Choroid plexus epithelial cell (primary cell): ENCODE measurements around the gene NOTCH3.

Experiments
- DNase-seq: peaks from one replicate; pipeline ENCODE4 v3.0.0-alpha.2; 2010; ENCODE audit warnings: low read depth
- H3K4me3 ChIP-seq: 2 replicates; pipeline ENCODE4 v1.5.1; 2011; ENCODE audit warnings: low read depth, mild to moderate bottlenecking, control low read depth, low read length, moderate library complexity
- CTCF ChIP-seq: conservative IDR thresholded peaks from 2 replicates; pipeline ENCODE4 v1.5.1; 2011; ENCODE audit warnings: low read depth, mild to moderate bottlenecking, control low read depth, inconsistent platforms, low read length, moderate library complexity

NOTCH3 gene

DNA sequence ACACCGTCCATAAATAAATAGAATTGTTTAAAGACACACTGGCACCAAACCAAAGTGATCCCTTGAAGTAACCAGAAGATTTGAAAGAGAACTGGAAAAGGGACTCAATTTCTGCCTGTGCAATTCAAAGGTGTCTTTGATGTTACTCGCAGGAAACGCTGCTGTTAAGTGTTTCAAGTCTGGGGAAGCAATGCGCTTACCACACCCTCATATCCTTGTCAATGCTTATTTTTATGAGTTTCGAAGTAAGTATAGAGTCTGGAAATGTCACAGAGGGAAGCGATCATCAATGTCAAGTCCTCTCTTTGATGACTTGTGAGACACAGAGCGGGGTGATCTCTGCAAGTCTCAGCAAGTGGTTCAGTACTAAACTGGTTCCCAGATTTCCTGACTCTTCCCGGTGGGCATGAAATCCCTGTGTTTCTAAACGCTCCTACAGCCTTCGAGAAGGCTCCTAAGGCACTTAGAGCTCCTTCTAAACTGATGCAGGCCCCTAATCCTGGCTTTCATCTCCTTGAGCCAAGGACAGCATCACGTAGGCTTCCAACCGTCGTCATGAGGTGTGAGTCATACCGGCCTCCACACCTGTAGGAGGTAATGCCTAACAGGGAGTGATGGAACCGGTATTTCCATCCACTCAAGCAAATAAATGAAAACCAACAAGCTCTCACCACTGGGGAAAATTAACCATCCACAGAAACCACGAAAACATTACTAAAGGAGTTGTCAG lies 70.8 kb downstream of the NOTCH3 start:
- DNase-seq: no peak
- H3K4me3 ChIP-seq: no peak overlapping the region
- no peak for TF ChIP-seq CTCF

GRCh38 chr19:15128162-15128770 lies 72.5 kb downstream of the NOTCH3 start:
- H3K4me3 ChIP-seq: no peak overlapping the region
- TF ChIP-seq CTCF: no peak
- DNase-seq: no peak

DNA sequence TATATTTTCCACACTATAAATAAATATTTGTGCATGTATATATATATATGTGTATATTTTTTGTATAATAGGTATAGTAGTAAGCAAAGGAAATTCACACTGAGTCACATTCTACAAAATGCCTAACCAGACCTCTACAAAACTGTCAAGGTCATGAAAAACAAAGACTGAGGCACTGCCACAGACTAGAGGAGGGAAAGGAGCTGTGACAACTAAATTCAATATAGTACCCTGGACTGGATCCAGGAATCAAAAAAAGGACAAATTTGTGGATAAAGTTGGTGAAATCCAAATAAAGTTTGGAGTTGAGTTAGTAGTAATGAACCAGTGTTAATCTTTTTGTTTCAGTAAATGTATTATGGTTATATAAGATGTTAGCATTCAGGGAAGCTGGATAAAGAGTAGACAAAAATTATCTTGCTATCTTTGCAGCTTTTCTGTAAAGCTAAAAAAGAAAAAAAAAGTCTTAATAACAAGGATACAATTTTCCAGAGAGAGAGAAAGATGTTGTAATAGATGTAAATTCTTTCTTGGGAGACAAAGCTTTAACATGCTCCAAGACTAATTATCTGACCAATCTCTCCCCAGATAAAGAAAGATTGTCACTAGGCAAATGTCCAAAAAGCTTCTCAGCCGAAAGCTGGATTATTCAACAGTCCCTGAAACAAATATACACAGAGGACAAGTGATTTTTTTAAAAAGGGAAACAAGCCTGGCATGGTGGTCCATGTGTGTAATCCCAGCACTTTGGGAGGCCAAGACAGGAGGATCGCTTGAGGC lies 74.5 kb downstream of the NOTCH3 start:
- no peak for TF ChIP-seq CTCF
- no peak for DNase-seq
- H3K4me3 ChIP-seq: peak overlapping the region; percentile 56

GRCh38 chr19:15125232-15126067 lies 75.3 kb downstream of the NOTCH3 start:
- H3K4me3 ChIP-seq: peak overlapping the region; percentile 98
- TF ChIP-seq CTCF: no peak
- DNase-seq: peak; percentile 99

DNA sequence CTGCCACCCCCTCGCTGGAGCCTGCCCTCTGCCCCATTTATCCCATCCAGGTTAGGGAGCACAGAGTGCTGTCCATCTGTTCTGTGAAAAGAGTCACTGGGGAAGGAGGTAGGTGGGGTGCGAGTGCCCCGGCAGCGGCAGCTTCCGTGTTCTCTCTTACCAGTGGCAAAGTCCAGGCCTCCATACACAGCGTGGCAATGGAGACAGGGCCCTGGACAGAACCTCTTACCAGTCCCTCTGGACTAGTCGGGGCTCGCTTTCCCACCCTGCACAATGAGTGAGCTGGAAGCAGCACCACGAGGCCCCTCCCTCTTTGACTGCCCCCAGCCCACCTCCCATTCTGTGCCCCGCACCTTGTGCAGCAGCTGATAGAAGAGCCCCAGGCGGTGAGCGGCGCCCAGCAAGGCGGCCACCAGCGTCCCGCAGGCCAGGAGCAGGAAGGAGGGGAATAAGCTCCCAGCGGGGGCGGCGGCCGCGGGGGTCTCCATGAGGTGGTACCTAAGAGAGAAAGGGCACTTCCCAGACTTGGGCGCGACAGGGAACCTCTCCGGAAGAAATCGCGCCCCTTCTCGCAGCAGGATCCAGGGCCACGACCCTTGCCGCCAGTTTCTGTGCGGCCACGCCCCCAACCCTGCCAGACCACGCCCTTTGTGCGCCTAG lies 76.1 kb downstream of the NOTCH3 start:
- H3K4me3 ChIP-seq: peak overlapping the region; percentile 98
- no peak for DNase-seq
- TF ChIP-seq CTCF: no peak

DNA sequence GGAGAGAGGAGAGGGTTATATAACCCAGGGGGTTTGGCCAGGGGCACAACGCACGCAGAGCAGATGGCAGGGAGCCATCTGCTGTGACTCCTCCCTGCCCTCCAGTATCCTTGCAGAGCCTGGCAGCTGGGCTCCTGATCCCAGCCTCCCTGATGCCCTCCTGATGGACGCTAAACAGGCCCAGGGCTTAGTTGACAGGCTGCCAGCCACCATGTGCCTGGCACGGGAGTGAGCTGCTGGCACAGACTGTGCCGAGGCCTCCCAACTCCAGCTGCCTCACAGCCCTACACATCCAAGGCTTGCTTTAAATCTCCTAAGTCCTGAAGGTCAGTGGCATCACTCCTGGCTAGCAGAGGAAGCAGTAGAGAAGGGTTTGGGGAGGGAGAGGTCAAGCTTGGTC lies 76.9 kb downstream of the NOTCH3 start:
- H3K4me3 ChIP-seq: no peak overlapping the region
- DNase-seq: no peak
- no peak for TF ChIP-seq CTCF
